H1 (cell line): ENCODE measurements around the gene KBTBD12. TPM values are rescaled to one million over a fixed set of nuclear protein-coding genes. Genes with fewer than 3 reads are reported as not detected.

ENCODE experiments used
- CTCF ChIA-PET: fragments of 300-600 bp; sonication (Branson Sonifier 250); formaldehyde crosslinking; loops from one replicate; lab custom pipeline; 2021; ENCODE audit not compliant: partially characterized antibody; lab: Charles Lee
- POLR2A ChIA-PET: fragments of 300-600 bp; sonication (Branson Sonifier 250); formaldehyde crosslinking; loops from one replicate; lab custom pipeline; 2021; ENCODE audit warnings: inconsistent platforms; ENCODE audit not compliant: partially characterized antibody; lab: Charles Lee
- DNase-seq, 2 experiments: peaks; one replicate each; pipeline versions ENCODE4 v3.0.0 to v3.0.0-alpha.2; 2010 to 2022; ENCODE audit warnings: low spot score in 2 of 2, low read depth in 1 of 2, mixed read lengths in 1 of 2
- FAIRE-seq: peaks from 2 replicates; lab custom pipeline; 2011; peaks lifted over from hg19 to GRCh38; lab: Jason Lieb, UNC
- H2AFZ ChIP-seq: 2 replicates; pipeline ENCODE4 v1.8.1; 2012; ENCODE audit warnings: low read length, inconsistent platforms
- H2AK5ac ChIP-seq: 2 replicates; pipeline ENCODE4 v1.6.1; 2013; ENCODE audit warnings: low read depth, low read length
- H2BK120ac ChIP-seq: replicated peaks from 2 replicates; pipeline ENCODE3; 2013; ENCODE audit warnings: low read depth, low read length, inconsistent platforms
- H2BK12ac ChIP-seq: 2 replicates; pipeline ENCODE4 v1.6.1; 2013; ENCODE audit warnings: low read depth, low read length
- H2BK15ac ChIP-seq: 2 replicates; pipeline ENCODE4 v1.6.1; 2013; ENCODE audit warnings: low read length
- H2BK20ac ChIP-seq: 2 replicates; pipeline ENCODE4 v1.6.1; 2013; ENCODE audit warnings: low read length
- H2BK5ac ChIP-seq: 2 replicates; pipeline ENCODE4 v1.6.1; 2013; ENCODE audit warnings: low read depth, low read length
- H3K14ac ChIP-seq: 2 replicates; pipeline ENCODE4 v1.6.1; 2013; ENCODE audit warnings: inconsistent platforms; ENCODE audit not compliant: insufficient read length
- H3K18ac ChIP-seq: 2 replicates; pipeline ENCODE4 v1.6.1; 2013; ENCODE audit warnings: low read length; ENCODE audit errors: extremely low read depth
- H3K23ac ChIP-seq: 2 replicates; pipeline ENCODE4 v1.6.1; 2013; ENCODE audit warnings: inconsistent platforms; ENCODE audit not compliant: insufficient read length
- H3K23me2 ChIP-seq: 2 replicates; pipeline ENCODE4 v1.6.1; 2013; ENCODE audit warnings: low read depth, low read length
- H3K27ac ChIP-seq: 2 replicates; pipeline ENCODE4 v1.6.1; 2011; ENCODE audit warnings: low read depth, low read length, inconsistent platforms
- H3K27me3 ChIP-seq, 4 experiments: replicated peaks in 1 of 4; 1 replicate in 1 of 4; 2 replicates in 3 of 4; pipeline versions ENCODE4 v1.6.1 to v1.8.1; 2011 to 2013; ENCODE audit warnings: low read length in 3 of 4, mild to moderate bottlenecking in 3 of 4, inconsistent platforms in 2 of 4, mixed read lengths in 2 of 4, moderate library complexity in 1 of 4; ENCODE audit not compliant: control insufficient read depth in 3 of 4, insufficient read depth in 3 of 4; ENCODE audit errors: extremely low read depth in 1 of 4
- H3K36me3 ChIP-seq, 4 experiments: 2 replicates each; pipeline versions ENCODE4 v1.6.1 to v1.8.1; 2011 to 2013; ENCODE audit warnings: mild to moderate bottlenecking in 4 of 4, low read length in 3 of 4, moderate library complexity in 2 of 4, control low read depth in 1 of 4, inconsistent platforms in 1 of 4; ENCODE audit not compliant: insufficient read depth in 4 of 4, control insufficient read depth in 2 of 4
- H3K4ac ChIP-seq: replicated peaks from 2 replicates; pipeline ENCODE3; 2013; ENCODE audit warnings: low read length, low read depth, mixed read lengths, inconsistent platforms; ENCODE audit not compliant: insufficient read length
- H3K4me1 ChIP-seq, 4 experiments: replicated peaks in 1 of 4; 1 replicate in 1 of 4; 2 replicates in 3 of 4; pipeline versions ENCODE4 v1.6.1 to v1.8.1; 2011 to 2013; ENCODE audit warnings: low read length in 3 of 4, inconsistent platforms in 2 of 4, mixed read lengths in 1 of 4; ENCODE audit not compliant: insufficient read depth in 4 of 4, control insufficient read depth in 3 of 4
- H3K4me2 ChIP-seq, 2 experiments: 2 replicates each; pipeline versions ENCODE4 v1.6.1 to v1.8.1; 2011 to 2013; ENCODE audit warnings: low read depth in 2 of 2, low read length in 2 of 2, control low read depth in 1 of 2, inconsistent platforms in 1 of 2, mild to moderate bottlenecking in 1 of 2; ENCODE audit not compliant: insufficient read depth in 1 of 2
- H3K4me3 ChIP-seq, 4 experiments: fragments of 200-600, 300-600 bp in 1 of 4; sonication (generic), shearing (Covaris generic), sonication (Bioruptor Twin) in 1 of 4; 2 replicates each; pipeline versions ENCODE4 v1.5.1 to v1.8.1; 2011 to 2016; ENCODE audit warnings: low read length in 4 of 4, low read depth in 3 of 4, control low read depth in 2 of 4, inconsistent platforms in 2 of 4, mild to moderate bottlenecking in 2 of 4, mixed read lengths in 1 of 4, moderate library complexity in 1 of 4; ENCODE audit not compliant: insufficient read depth in 2 of 4; ENCODE audit errors: extremely low read depth in 1 of 4
- H3K56ac ChIP-seq: replicated peaks from 2 replicates; pipeline ENCODE3; 2013; ENCODE audit warnings: low read depth, mild to moderate bottlenecking, mixed read lengths, low read length, inconsistent platforms; ENCODE audit not compliant: insufficient read length
- H3K79me1 ChIP-seq: 2 replicates; pipeline ENCODE4 v1.6.1; 2013; ENCODE audit warnings: low read depth, low read length, control low read depth
- H3K79me2 ChIP-seq, 2 experiments: 2 replicates each; pipeline versions ENCODE4 v1.6.1 to v1.8.1; 2012 to 2013; ENCODE audit warnings: low read length in 2 of 2, mild to moderate bottlenecking in 2 of 2, inconsistent platforms in 1 of 2; ENCODE audit not compliant: insufficient read depth in 2 of 2, control insufficient read depth in 1 of 2
- H3K9ac ChIP-seq, 4 experiments: replicated peaks in 1 of 4; 1 replicate in 1 of 4; 2 replicates in 3 of 4; pipeline versions ENCODE4 v1.6.1 to v1.8.1; 2011 to 2013; ENCODE audit warnings: low read depth in 3 of 4, low read length in 3 of 4, control low read depth in 2 of 4, mild to moderate bottlenecking in 2 of 4, moderate library complexity in 2 of 4, inconsistent platforms in 1 of 4; ENCODE audit errors: extremely low read depth in 1 of 4
- H3K9me3 ChIP-seq, 2 experiments: 2 replicates each; pipeline versions ENCODE4 v1.6.1 to v1.8.1; 2012 to 2013; ENCODE audit warnings: mild to moderate bottlenecking in 2 of 2, moderate library complexity in 2 of 2, control low read depth in 1 of 2, inconsistent platforms in 1 of 2, low read depth in 1 of 2, low read length in 1 of 2, mixed read lengths in 1 of 2; ENCODE audit not compliant: insufficient read depth in 2 of 2
- H4K20me1 ChIP-seq, 2 experiments: replicated peaks in 1 of 2; 2 replicates each; pipeline versions ENCODE3 to v1.8.1; 2011 to 2013; ENCODE audit warnings: inconsistent platforms in 2 of 2, low read length in 2 of 2, mild to moderate bottlenecking in 1 of 2; ENCODE audit not compliant: insufficient read depth in 2 of 2, control insufficient read depth in 1 of 2
- H4K5ac ChIP-seq: 2 replicates; pipeline ENCODE4 v1.6.1; 2013; ENCODE audit warnings: low read length, low read depth, mixed read lengths, inconsistent platforms; ENCODE audit not compliant: insufficient read length
- H4K8ac ChIP-seq: 2 replicates; pipeline ENCODE4 v1.8.0; 2013; ENCODE audit warnings: mild to moderate bottlenecking, moderate library complexity, low read length, inconsistent platforms; ENCODE audit not compliant: insufficient read depth; ENCODE audit errors: extremely low read depth
- H4K91ac ChIP-seq: replicated peaks from 2 replicates; pipeline ENCODE3; 2013; ENCODE audit warnings: low read length, mixed read lengths, inconsistent platforms; ENCODE audit not compliant: insufficient read length
- CBX8 ChIP-seq: fragments of 300-800, 300-1000 bp; sonication (generic); IDR thresholded peaks from 2 replicates; pipeline ENCODE4 v1.7.1; 2016; ENCODE audit warnings: low read depth, low read length, borderline replicate concordance
- EP300 ChIP-seq, 2 experiments: IDR thresholded peaks; 1 replicate in 1 of 2; 2 replicates in 1 of 2; pipeline ENCODE4 v1.6.1; 2011 to 2012; ENCODE audit warnings: low read depth in 2 of 2, low read length in 2 of 2, mild to moderate bottlenecking in 2 of 2, borderline replicate concordance in 1 of 2, inconsistent platforms in 1 of 2, moderate library complexity in 1 of 2
- GABPA ChIP-seq: IDR thresholded peaks from 2 replicates; pipeline ENCODE4 v1.6.1; 2011; ENCODE audit warnings: mild to moderate bottlenecking, low read length, moderate library complexity, borderline replicate concordance; ENCODE audit not compliant: insufficient read depth
- JUN ChIP-seq: IDR thresholded peaks from 2 replicates; pipeline ENCODE4 v1.6.1; 2011; ENCODE audit warnings: low read depth, mild to moderate bottlenecking, improper control_type of control experiment, low read length
- JUND ChIP-seq: IDR thresholded peaks from 2 replicates; pipeline ENCODE4 v1.6.1; 2011; ENCODE audit warnings: mild to moderate bottlenecking, improper control_type of control experiment, low read length
- KDM5A ChIP-seq: fragments of 200-600 bp; IDR thresholded peaks from 2 replicates; pipeline ENCODE4 v1.7.1; 2012; ENCODE audit warnings: mild to moderate bottlenecking, low read length, inconsistent platforms, mixed read lengths
- PHF8 ChIP-seq: fragments of 200-600 bp; sonication (generic); conservative IDR thresholded peaks from 2 replicates; pipeline ENCODE4 v1.7.1; 2012; ENCODE audit warnings: low read depth, mild to moderate bottlenecking, inconsistent platforms, low read length, moderate library complexity
- RBBP5 ChIP-seq: IDR thresholded peaks from 2 replicates; pipeline ENCODE4 v1.7.1; 2012; ENCODE audit warnings: low read depth, mild to moderate bottlenecking, inconsistent platforms, low read length, moderate library complexity, borderline replicate concordance
- SIRT6 ChIP-seq: IDR thresholded peaks from one replicate; pipeline ENCODE4 v1.7.1; 2012; ENCODE audit warnings: low read length, inconsistent platforms
- SRF ChIP-seq: IDR thresholded peaks from 2 replicates; pipeline ENCODE4 v1.6.1; 2011; ENCODE audit warnings: mild to moderate bottlenecking, low read depth, low read length, moderate library complexity
- WGBS, 2 experiments: shearing (Covaris generic) in 1 of 2; methylation state at CpG; one replicate each; pipeline versions ENCODE4 v1.1.6 to v1.1.7; 2013 to 2015; ENCODE audit warnings: low lambda C conversion rate in 2 of 2, mixed read lengths in 2 of 2, inconsistent platforms in 1 of 2, low coverage in 1 of 2, missing lambda C conversion rate in 1 of 2; ENCODE audit not compliant: insufficient replicate concordance in 2 of 2, insufficient coverage in 1 of 2, insufficient read length in 1 of 2; ENCODE audit errors: extremely low coverage in 1 of 2, missing lambda C conversion rate in 1 of 2; 5-methylcytosine and 5-hydroxymethylcytosine counted together
- polyA plus RNA-seq, 7 experiments: library from polyadenylated mRNA; depleted of rRNA in 3 of 7; stranded (reverse) in 5 of 7; unstranded in 2 of 7; fragments of >200 nt in 5 of 7; fragments of 200-250 nt in 2 of 7; gene quantifications; 1 replicate in 5 of 7; 2 replicates in 1 of 7; 4 replicates in 1 of 7; pipeline versions ENCODE4 v1.2.1 to v1.2.3, GENCODE V29; 2011 to 2013; ENCODE audit warnings: missing spikeins in 2 of 7, mixed read lengths in 2 of 7
- total RNA-seq: library from RNA; stranded (reverse); fragmentation: NEBNext Ultra II Directional; extraction: Animal tissue kit (Norgen Biotek cat#: 25700); gene quantifications from 2 replicates; pipeline ENCODE4 v1.2.1, GENCODE V29; 2021
- TF ChIP-seq, protein P1 (sequence below), 3 experiments: IDR thresholded peaks; 1 replicate in 2 of 3; 2 replicates in 1 of 3; pipeline versions ENCODE4 v1.5.1 to v1.6.1; 2011; ENCODE audit warnings: low read length in 3 of 3, mild to moderate bottlenecking in 3 of 3, inconsistent platforms in 2 of 3, low read depth in 1 of 3, moderate library complexity in 1 of 3; ENCODE audit not compliant: insufficient read depth in 1 of 3; ENCODE audit errors: control extremely low read depth in 1 of 3

KBTBD12 gene
- total and polyA plus RNA-seq, 2 of the 8 experiments (the other 6 are each of a cell fraction or from before 2014, with no cell fraction given), result 0.33 to 0.63 TPM

DNA sequence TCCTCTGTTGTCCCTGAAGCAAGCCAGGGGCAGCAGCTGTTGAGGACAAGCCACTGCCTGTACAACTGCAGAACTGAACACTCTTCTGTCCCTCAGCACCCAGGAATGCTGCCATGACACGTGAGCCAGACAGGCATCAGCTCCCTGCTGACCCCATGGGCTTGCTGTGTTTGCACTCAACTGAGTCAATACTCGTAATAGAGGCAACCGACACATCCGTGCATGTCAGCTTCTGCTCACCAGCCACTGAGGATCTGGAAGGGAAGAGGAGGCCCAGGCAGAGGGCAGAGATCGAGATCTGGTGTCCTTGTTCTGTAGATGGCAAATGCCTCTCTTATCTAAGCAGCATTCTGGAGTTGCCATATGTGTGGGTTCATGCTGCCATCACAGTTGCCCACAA lies 82.9 kb downstream of the KBTBD12 start:
- CTCF ChIA-PET, result interaction anchor here (0.9 kb wide), 2 partner anchors 14 to 430 kb away, joined by 3 read pairs; no protein-coding TSS in a partner anchor
- no peak overlapping the region for H3K23ac ChIP-seq
- no peak overlapping the region for H4K91ac ChIP-seq
- TF ChIP-seq JUND, result no peak
- no peak for TF ChIP-seq KDM5A
- TF ChIP-seq SRF, result no peak
- TF ChIP-seq CBX8, result no peak
- no peak for TF ChIP-seq RBBP5
- no peak for TF ChIP-seq EP300 (IDR thresholded peaks at IDR 0.05; ENCODE audit: borderline replicate concordance in 1 of 2, low read depth in 2 of 2, low read length in 2 of 2)
- no peak for TF ChIP-seq PHF8
- no peak for TF ChIP-seq SIRT6
- TF ChIP-seq, protein P1, sequence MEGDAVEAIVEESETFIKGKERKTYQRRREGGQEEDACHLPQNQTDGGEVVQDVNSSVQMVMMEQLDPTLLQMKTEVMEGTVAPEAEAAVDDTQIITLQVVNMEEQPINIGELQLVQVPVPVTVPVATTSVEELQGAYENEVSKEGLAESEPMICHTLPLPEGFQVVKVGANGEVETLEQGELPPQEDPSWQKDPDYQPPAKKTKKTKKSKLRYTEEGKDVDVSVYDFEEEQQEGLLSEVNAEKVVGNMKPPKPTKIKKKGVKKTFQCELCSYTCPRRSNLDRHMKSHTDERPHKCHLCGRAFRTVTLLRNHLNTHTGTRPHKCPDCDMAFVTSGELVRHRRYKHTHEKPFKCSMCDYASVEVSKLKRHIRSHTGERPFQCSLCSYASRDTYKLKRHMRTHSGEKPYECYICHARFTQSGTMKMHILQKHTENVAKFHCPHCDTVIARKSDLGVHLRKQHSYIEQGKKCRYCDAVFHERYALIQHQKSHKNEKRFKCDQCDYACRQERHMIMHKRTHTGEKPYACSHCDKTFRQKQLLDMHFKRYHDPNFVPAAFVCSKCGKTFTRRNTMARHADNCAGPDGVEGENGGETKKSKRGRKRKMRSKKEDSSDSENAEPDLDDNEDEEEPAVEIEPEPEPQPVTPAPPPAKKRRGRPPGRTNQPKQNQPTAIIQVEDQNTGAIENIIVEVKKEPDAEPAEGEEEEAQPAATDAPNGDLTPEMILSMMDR (IDR thresholded peaks at IDR 0.05; ENCODE audit: control extremely low read depth in 1 of 3, insufficient read depth in 1 of 3, low read depth in 1 of 3, low read length in 3 of 3), result no peak
- TF ChIP-seq JUN, result no peak
- TF ChIP-seq GABPA, result no peak

More for the DNA sequence above, 82.9 kb downstream of the KBTBD12 start:
- H2BK20ac ChIP-seq, result no peak overlapping the region
- peaks cover 0 to 2% (median under 1%) of the 10 kb centered on the region in 4 experiments; a peak in 1 of 7 replicates for H3K27me3 ChIP-seq
- H3K4me1 ChIP-seq, result peaks cover 0 to 5% (median 0%) of the 10 kb centered on the region in 4 experiments; a peak in 2 of 7 replicates
- H3K79me2 ChIP-seq, result no peaks in the 10 kb centered on the region
- no peak overlapping the region for H2BK12ac ChIP-seq
- no peaks in the 10 kb centered on the region for H4K20me1 ChIP-seq
- H2AFZ ChIP-seq, result no peak overlapping the region
- H2BK15ac ChIP-seq, result no peak overlapping the region
- H4K5ac ChIP-seq, result no peak overlapping the region
- no peak overlapping the region for H3K4ac ChIP-seq
- H3K18ac ChIP-seq, result no peak overlapping the region
- no peak overlapping the region for H4K8ac ChIP-seq
- FAIRE-seq (no peak), DNase-seq (no peak)
- H3K27ac ChIP-seq, result no peak overlapping the region
- H3K23me2 ChIP-seq, result no peaks in the 10 kb centered on the region
- H2BK120ac ChIP-seq, result no peak overlapping the region
- no peak overlapping the region for H3K4me3 ChIP-seq
- H2BK5ac ChIP-seq, result no peak overlapping the region
- H3K79me1 ChIP-seq, result no peaks in the 10 kb centered on the region
- H3K9ac ChIP-seq, result no peak overlapping the region
- no peak overlapping the region for H3K14ac ChIP-seq
- WGBS, 2 experiments, result 93% methylated on average over 5 of the region's 5 CpGs; no CpG with 5 or more reads in 1 of the 2 experiments
- no peaks in the 10 kb centered on the region for H3K36me3 ChIP-seq
- no peak overlapping the region for H3K56ac ChIP-seq
- H3K4me2 ChIP-seq, result no peak overlapping the region
- peaks cover 0 to 2% of the 10 kb centered on the region in 2 experiments; a peak in 1 of 4 replicates for H3K9me3 ChIP-seq
- POLR2A ChIA-PET, result no interaction called here
- H2AK5ac ChIP-seq, result no peak overlapping the region
